IMR-90 (cell line): ENCODE results near the gene NRXN2. TPM values are rescaled to one million over a fixed set of nuclear protein-coding genes. Genes with fewer than 3 reads are reported as not detected.

ENCODE experiments used
- ATAC-seq: fragments of 200-7000 bp; cut with Tn5 transposase; 2 replicates; pipeline ENCODE4 v1.9.1; 2020; ENCODE audit warnings: low read depth, mild to moderate bottlenecking, moderate library complexity
- BruUV-seq: library from RNA; stranded (reverse); fragments of 400-500 nt; replicated peaks from 2 replicates; lab custom pipeline; 2021; lab: Mats Ljungman, UMichigan
- CTCF ChIA-PET: fragments of 300-600 bp; formaldehyde crosslinking; extraction: SDS; loops from one replicate; lab custom pipeline; 2021; ENCODE audit warnings: antibody characterized with exemption; lab: Yijun Ruan, JAX
- POLR2A ChIA-PET: fragments of 300-600 bp; sonication (Branson Sonifier 250); formaldehyde crosslinking; loops from one replicate; lab custom pipeline; 2022; ENCODE audit warnings: antibody characterized with exemption; ENCODE audit not compliant: unreplicated experiment; lab: Charles Lee
- DNase-seq: peaks from one replicate; pipeline ENCODE4 v3.0.0; 2013
- H2AFZ ChIP-seq: replicated peaks from 2 replicates; pipeline ENCODE3; 2013; ENCODE audit warnings: low read length, mild to moderate bottlenecking; ENCODE audit not compliant: poor library complexity
- H2AK5ac ChIP-seq: 2 replicates; pipeline ENCODE4 v1.6.1; 2013; ENCODE audit warnings: low read depth, low read length, inconsistent platforms
- H2AK9ac ChIP-seq: replicated peaks from 2 replicates; pipeline ENCODE3; 2013; ENCODE audit warnings: mild to moderate bottlenecking, low read depth, low read length, moderate library complexity; ENCODE audit not compliant: poor library complexity
- H2BK120ac ChIP-seq: 2 replicates; pipeline ENCODE4 v1.6.1; 2013; ENCODE audit warnings: low read depth, low read length, inconsistent platforms
- H2BK15ac ChIP-seq: 3 replicates; pipeline ENCODE4 v1.6.1; 2013; ENCODE audit warnings: low read depth, low read length, inconsistent platforms
- H2BK20ac ChIP-seq: 2 replicates; pipeline ENCODE4 v1.6.1; 2013; ENCODE audit warnings: low read depth, mild to moderate bottlenecking, inconsistent platforms, low read length, moderate library complexity
- H2BK5ac ChIP-seq: 2 replicates; pipeline ENCODE4 v1.6.1; 2013; ENCODE audit warnings: mild to moderate bottlenecking, low read depth, low read length, inconsistent platforms; ENCODE audit not compliant: poor library complexity, severe bottlenecking
- H3K14ac ChIP-seq: replicated peaks from 2 replicates; pipeline ENCODE4 v1.6.1; 2013; ENCODE audit warnings: low read depth, low read length, inconsistent platforms
- H3K18ac ChIP-seq: 2 replicates; pipeline ENCODE4 v1.6.1; 2013; ENCODE audit warnings: low read depth, low read length, control low read depth
- H3K23ac ChIP-seq: 2 replicates; pipeline ENCODE4 v1.6.1; 2013; ENCODE audit warnings: low read depth, low read length, inconsistent platforms
- H3K27ac ChIP-seq: 2 replicates; pipeline ENCODE4 v1.5.1; 2013; ENCODE audit warnings: mild to moderate bottlenecking, control low read depth, low read length; ENCODE audit not compliant: insufficient read depth
- H3K27me3 ChIP-seq: 2 replicates; pipeline ENCODE4 v1.6.1; 2013; ENCODE audit warnings: low read length; ENCODE audit not compliant: control insufficient read depth, insufficient read depth
- H3K36me3 ChIP-seq: 2 replicates; pipeline ENCODE4 v1.6.1; 2013; ENCODE audit warnings: low read length, mixed read lengths; ENCODE audit not compliant: control insufficient read depth, insufficient read depth
- H3K4ac ChIP-seq: 2 replicates; pipeline ENCODE4 v1.6.1; 2013; ENCODE audit warnings: low read depth, low read length, inconsistent platforms
- H3K4me1 ChIP-seq: 2 replicates; pipeline ENCODE4 v1.6.1; 2013; ENCODE audit warnings: low read length, mixed read lengths; ENCODE audit not compliant: control insufficient read depth, insufficient read depth
- H3K4me2 ChIP-seq: 2 replicates; pipeline ENCODE4 v1.6.1; 2013; ENCODE audit warnings: low read depth, mild to moderate bottlenecking, control low read depth, low read length, moderate library complexity
- H3K4me3 ChIP-seq: 2 replicates; pipeline ENCODE4 v1.5.1; 2013; ENCODE audit warnings: low read depth, mild to moderate bottlenecking, control low read depth, low read length, moderate library complexity; ENCODE audit not compliant: insufficient read depth
- H3K56ac ChIP-seq: 2 replicates; pipeline ENCODE4 v1.6.1; 2013; ENCODE audit warnings: low read length, inconsistent platforms; ENCODE audit not compliant: insufficient read depth; ENCODE audit errors: extremely low read depth
- H3K79me1 ChIP-seq, 2 experiments: 2 replicates each; pipeline ENCODE4 v1.6.1; 2013; ENCODE audit warnings: low read length in 2 of 2, inconsistent platforms in 1 of 2, low read depth in 1 of 2
- H3K9ac ChIP-seq: 2 replicates; pipeline ENCODE4 v1.6.1; 2013; ENCODE audit warnings: low read depth, low read length, control low read depth
- H3K9me1 ChIP-seq: 2 replicates; pipeline ENCODE4 v1.6.1; 2013; ENCODE audit warnings: low read length, inconsistent platforms; ENCODE audit not compliant: insufficient read depth
- H3K9me3 ChIP-seq: 2 replicates; pipeline ENCODE4 v1.6.1; 2013; ENCODE audit warnings: low read length; ENCODE audit not compliant: control insufficient read depth, insufficient read depth
- H4K20me1 ChIP-seq: 2 replicates; pipeline ENCODE4 v1.6.1; 2013; ENCODE audit warnings: low read length, inconsistent platforms; ENCODE audit not compliant: insufficient read depth
- H4K5ac ChIP-seq: 2 replicates; pipeline ENCODE4 v1.6.1; 2013; ENCODE audit warnings: mild to moderate bottlenecking, low read depth, low read length, control low read depth
- H4K8ac ChIP-seq, 2 experiments: 2 replicates each; pipeline ENCODE4 v1.6.1; 2013; ENCODE audit warnings: low read depth in 2 of 2, low read length in 2 of 2, control low read depth in 1 of 2, inconsistent platforms in 1 of 2
- H4K91ac ChIP-seq: 2 replicates; pipeline ENCODE4 v1.6.1; 2013; ENCODE audit warnings: low read depth, low read length, inconsistent platforms; ENCODE audit not compliant: insufficient read depth
- NFE2L2 ChIP-seq: fragments of 150-350 bp; IDR thresholded peaks from 2 replicates; pipeline ENCODE4 v1.6.1; 2016; ENCODE audit warnings: low read depth, mild to moderate bottlenecking, low read length
- WGBS, 2 experiments: methylation state at CpG; one replicate each; pipeline versions ENCODE4 v1.1.5 to v1.1.7; 2013; ENCODE audit warnings: missing lambda C conversion rate in 2 of 2; ENCODE audit not compliant: insufficient read length in 1 of 2; ENCODE audit errors: extremely low coverage in 2 of 2; 5-methylcytosine and 5-hydroxymethylcytosine counted together
- dilution Hi-C: fragments of 300-500 bp; cut with HindIII; formaldehyde crosslinking; loops from one replicate; pipeline ENCODE4 v1.14.3; 2018; ENCODE audit warnings: low sequenced_read_pairs; ENCODE audit not compliant: unreplicated experiment
- in situ Hi-C: fragments of 300-500 bp; cut with MboI; formaldehyde crosslinking; loops from 3 replicates; pipeline ENCODE4 v1.14.3; 2019; ENCODE audit warnings: low sequenced_read_pairs, inconsistent platforms, mixed read lengths
- intact Hi-C: fragments of 100-400 bp; cut with micrococcal nuclease; formaldehyde crosslinking; loops from 2 replicates; pipeline ENCODE4 v1.10.0; 2022
- polyA plus RNA-seq, 3 experiments: library from polyadenylated mRNA; depleted of rRNA; stranded (reverse); fragments of >200 nt; gene quantifications; 2 replicates each; pipeline ENCODE4 v1.2.3, GENCODE V29; 2012; ENCODE audit warnings: low replicate concordance in 1 of 3
- total RNA-seq: library from RNA; depleted of rRNA; stranded (reverse); fragments of >200 nt; gene quantifications from 2 replicates; pipeline ENCODE4 v1.2.3, GENCODE V29; 2012

NRXN2 gene
- total and polyA plus RNA-seq, 2 of the 4 experiments (the other 2 are of a cell fraction) = 0.18 to 0.22 TPM

DNA sequence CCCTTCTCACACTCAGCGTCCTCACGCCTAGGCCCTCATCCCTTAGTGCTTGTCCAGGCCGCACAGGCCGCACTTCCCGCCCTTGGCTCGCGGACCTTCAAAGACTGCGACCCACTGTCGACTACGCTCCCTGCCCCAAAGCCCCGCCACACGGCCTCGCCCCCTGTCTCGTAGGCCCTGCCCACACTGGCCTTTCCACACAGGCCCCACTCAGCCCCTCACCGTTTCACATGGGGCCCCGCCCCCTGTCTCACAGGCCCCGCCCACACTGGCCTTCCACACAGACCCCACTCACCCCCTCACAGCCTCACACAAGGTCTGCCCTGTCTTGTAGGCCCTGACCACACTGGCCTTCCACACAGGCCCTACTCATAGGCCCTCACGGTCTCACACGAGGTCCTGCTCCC is 11.0 kb downstream of the NRXN2 start:
- Histone ChIP-seq H2AFZ (peak overlapping the region; percentile 56), H4K20me1 (0 out of 2 replicates have a peak, but pooled peaks cover 3% of the 10 kb centered on the region), H4K5ac (no peak overlapping the region), H3K4ac (no peak overlapping the region), H3K4me1 (no peaks in the 10 kb centered on the region; the same call in 1 of the 2 replicates), H2AK5ac (no peak overlapping the region), H3K9me3 (no peaks in the 10 kb centered on the region), H3K14ac (no peak overlapping the region), H4K91ac (no peak overlapping the region), H2AK9ac (no peak overlapping the region), H3K18ac (no peak overlapping the region), H3K9ac (no peak overlapping the region), H3K56ac (no peak overlapping the region), H3K4me3 (no peak overlapping the region), H2BK20ac (no peak overlapping the region), H3K36me3 (no peaks in the 10 kb centered on the region), H2BK5ac (no peak overlapping the region), H3K79me1 (no peaks in the 10 kb centered on the region), H2BK15ac (no peak overlapping the region), H4K8ac (no peak overlapping the region), H3K4me2 (no peak overlapping the region), H3K9me1 (0 out of 2 replicates have a peak, but pooled peaks cover 4% of the 10 kb centered on the region), H2BK120ac (no peak overlapping the region), H3K27ac (no peak overlapping the region), H3K27me3 (peaks cover 69% of the 10 kb centered on the region), H3K23ac (no peak overlapping the region)
- ChIA-PET CTCF (no interaction called here), POLR2A (no interaction called here)
- dilution Hi-C loops (no loop called here), in situ Hi-C loops (no loop called here), intact Hi-C loops (loop anchor here (5.0 kb wide), 1 partner anchor 225 kb away; the partner anchor contains the start of gene GPHA2)
- DNase-seq = no peak
- 60% methylated on average over 8 of the region's 19 CpGs; no CpG with 5 or more reads in 1 of the 2 experiments for WGBS, 2 experiments
- BruUV-seq = no TSS peak
- no peak for ATAC-seq
- no peak for TF ChIP-seq NFE2L2
